ENCODE data around the gene POP4.

The POP4 gene

GRCh38 chr19:29664753-29665214 lies 58.7 kb downstream of the POP4 start:
- DNase-seq = no peak

GRCh38 chr19:29665215-29665825 lies 59.2 kb downstream of the POP4 start, which contains the start of gene PLEKHF1:
Gene PLEKHF1 (plus strand): TSS chr19:29665461. CDS start chr19:29673840, 8,379 bp downstream.
- peak; percentile 72 to 89 for DNase-seq

GRCh38 chr19:29665826-29666577 lies 59.9 kb downstream of the POP4 start:
- DNase-seq = no peak
